Activated CD8-positive, alpha-beta T cell treated with anti-CD3 and anti-CD28 coated beads, Interleukin-2, amount 10 ng/mL, durations not matched to agents 7 days and 5 days (primary cell): ENCODE measurements around the gene POGK. TPM values are rescaled to one million over a fixed set of nuclear protein-coding genes. Genes with fewer than 3 reads are reported as not detected.

Source experiments
- ATAC-seq: fragments of 150-1000 bp; cut with Tn5 transposase; one replicate; pipeline ENCODE4 v1.10.0; 2021; ENCODE audit warnings: moderate library complexity
- CTCF ChIA-PET: fragments of 350-600 bp; sonication (Branson Sonifier 250); formaldehyde crosslinking; loops from one replicate; lab custom pipeline; 2021; ENCODE audit warnings: antibody characterized with exemption; lab: Charles Lee
- POLR2A ChIA-PET: fragments of 350-600 bp; sonication (Branson Sonifier 250); formaldehyde crosslinking; loops from one replicate; lab custom pipeline; 2021; ENCODE audit warnings: antibody characterized with exemption; lab: Charles Lee
- DNase-seq: peaks from one replicate; pipeline ENCODE4 v3.0.0-alpha.2; 2020
- H3K27ac Mint-ChIP-seq: one replicate; pipeline ENCODE4 v1.8.0; 2021; ENCODE audit warnings: mild to moderate bottlenecking, mixed read lengths
- H3K27me3 Mint-ChIP-seq: one replicate; pipeline ENCODE4 v1.8.0; 2021; ENCODE audit warnings: low read depth, mixed read lengths
- H3K36me3 Mint-ChIP-seq: one replicate; pipeline ENCODE4 v1.8.0; 2021; ENCODE audit warnings: low read depth, mixed read lengths
- H3K4me1 Mint-ChIP-seq: one replicate; pipeline ENCODE4 v1.8.0; 2021; ENCODE audit warnings: low read depth, mixed read lengths
- H3K4me3 Mint-ChIP-seq: one replicate; pipeline ENCODE4 v1.8.0; 2021; ENCODE audit warnings: mild to moderate bottlenecking, mixed read lengths
- H3K9me3 Mint-ChIP-seq: one replicate; pipeline ENCODE4 v1.8.0; 2022; ENCODE audit warnings: mixed read lengths; ENCODE audit not compliant: insufficient read depth
- total RNA-seq, 2 experiments: library from RNA; stranded (reverse); gene quantifications; one replicate each; pipeline ENCODE4 v1.2.3, GENCODE V29; 2021

The POGK gene
- total RNA-seq, 2 experiments from 2014 or later, result 37.6 to 39.8 TPM

DNA sequence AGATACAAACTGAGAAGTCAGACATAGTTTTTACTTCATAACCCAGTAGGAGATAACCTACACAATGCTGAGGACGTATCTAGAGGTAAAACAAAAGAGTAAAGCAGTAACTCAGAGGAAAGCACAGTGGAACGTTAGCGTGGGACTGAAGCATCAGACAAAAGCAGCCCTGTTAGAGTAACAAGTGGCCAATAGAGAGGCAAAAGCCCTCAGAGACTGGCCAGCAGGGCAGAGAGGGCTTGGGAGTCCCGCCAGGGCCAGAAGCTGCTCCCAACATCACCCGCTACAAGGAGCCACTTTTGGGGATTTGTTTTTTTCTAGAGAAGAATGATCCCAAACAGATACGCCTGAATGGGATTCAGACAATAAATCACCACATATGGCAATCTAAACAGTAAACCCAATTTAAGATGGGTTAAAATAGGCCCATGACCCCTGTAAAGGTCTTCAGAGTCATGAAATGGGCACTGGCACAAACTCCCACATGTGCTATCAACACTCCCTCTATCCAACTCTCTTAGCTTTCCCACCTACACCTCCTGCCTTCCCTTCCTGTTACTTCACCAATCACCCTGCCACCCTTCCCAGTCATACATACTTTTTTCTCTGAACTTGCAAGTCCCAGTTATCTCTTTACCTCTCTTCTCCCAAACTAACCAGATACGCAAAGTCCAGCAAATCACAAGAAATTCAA, 19.6 kb downstream of the POGK start:
- POLR2A ChIA-PET, result interaction anchor here (0.6 kb wide), 1 partner anchor 10 kb away, joined by 3 read pairs; no protein-coding TSS in a partner anchor
- no peaks in the 10 kb centered on the region for H3K27me3 Mint-ChIP-seq
- DNase-seq (no peak), ATAC-seq (no peak)
- H3K4me3 Mint-ChIP-seq, result no peak overlapping the region
- peaks cover 57% of the 10 kb centered on the region for H3K36me3 Mint-ChIP-seq
- CTCF ChIA-PET, result interaction anchor here (1.0 kb wide), 1 partner anchor 52 kb away, joined by 3 read pairs; no protein-coding TSS in a partner anchor
- no peaks in the 10 kb centered on the region for H3K4me1 Mint-ChIP-seq
- peak overlapping the region; percentile 9 for H3K27ac Mint-ChIP-seq
- no peaks in the 10 kb centered on the region for H3K9me3 Mint-ChIP-seq

DNA sequence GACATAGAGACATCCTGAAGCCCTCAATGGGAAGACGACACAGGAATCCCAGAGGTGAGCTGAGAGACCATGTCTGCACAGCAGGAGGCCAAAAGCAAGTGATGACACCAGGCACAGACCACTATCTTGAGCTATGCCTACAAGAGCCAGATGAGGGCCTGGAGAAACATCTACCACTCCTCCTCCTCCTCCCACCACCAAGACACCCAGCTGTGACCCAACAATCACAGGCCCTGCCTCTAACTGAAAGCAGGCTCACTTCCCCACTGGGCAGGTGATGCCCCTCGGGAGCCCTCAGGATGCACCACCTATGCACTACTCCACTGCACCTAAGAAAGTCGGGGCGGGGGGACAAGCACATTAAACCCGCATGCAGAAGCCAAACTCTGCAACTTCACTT, 20.3 kb downstream of the POGK start:
- ChIA-PET CTCF (interaction anchor here (0.5 kb wide), 1 partner anchor 49 kb away, joined by 3 read pairs; no protein-coding TSS in a partner anchor), POLR2A (no interaction called here)
- no peak overlapping the region for H3K27ac Mint-ChIP-seq
- ATAC-seq (no peak), DNase-seq (no peak)
- H3K4me3 Mint-ChIP-seq, result no peak overlapping the region
- H3K9me3 Mint-ChIP-seq, result no peaks in the 10 kb centered on the region
- H3K4me1 Mint-ChIP-seq, result no peaks in the 10 kb centered on the region
- peaks cover 56% of the 10 kb centered on the region for H3K36me3 Mint-ChIP-seq
- no peaks in the 10 kb centered on the region for H3K27me3 Mint-ChIP-seq

DNA sequence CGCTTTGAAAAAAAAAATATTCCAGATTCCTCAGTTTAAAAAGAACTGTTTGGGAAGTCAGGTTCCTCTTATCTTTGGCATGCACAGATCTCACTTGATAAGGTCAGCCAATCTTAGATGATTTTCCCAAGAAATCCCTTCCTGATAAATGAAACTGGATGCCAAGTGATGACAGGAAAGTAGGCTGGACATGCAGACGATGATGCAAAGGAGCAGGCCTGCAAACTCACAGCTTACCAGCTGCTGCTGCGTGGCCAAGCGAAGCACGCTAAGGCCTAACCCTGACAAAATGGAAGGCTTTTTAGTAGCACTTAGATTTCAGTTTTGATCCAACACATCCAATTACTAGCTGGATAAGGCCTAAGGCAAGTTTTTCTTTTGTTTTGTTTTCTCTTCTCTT, 26.7 kb downstream of the POGK start:
- ATAC-seq (no peak), DNase-seq (no peak)
- H3K27ac Mint-ChIP-seq, result no peak overlapping the region
- CTCF ChIA-PET, result interaction anchor here (1.9 kb wide), 1 partner anchor 15 kb away, joined by 5 read pairs; no protein-coding TSS in a partner anchor
- H3K4me3 Mint-ChIP-seq, result no peak overlapping the region
- no peaks in the 10 kb centered on the region for H3K27me3 Mint-ChIP-seq
- peaks cover 22% of the 10 kb centered on the region for H3K4me1 Mint-ChIP-seq
- no peaks in the 10 kb centered on the region for H3K9me3 Mint-ChIP-seq
- POLR2A ChIA-PET, result no interaction called here
- peaks cover 42% of the 10 kb centered on the region for H3K36me3 Mint-ChIP-seq

DNA sequence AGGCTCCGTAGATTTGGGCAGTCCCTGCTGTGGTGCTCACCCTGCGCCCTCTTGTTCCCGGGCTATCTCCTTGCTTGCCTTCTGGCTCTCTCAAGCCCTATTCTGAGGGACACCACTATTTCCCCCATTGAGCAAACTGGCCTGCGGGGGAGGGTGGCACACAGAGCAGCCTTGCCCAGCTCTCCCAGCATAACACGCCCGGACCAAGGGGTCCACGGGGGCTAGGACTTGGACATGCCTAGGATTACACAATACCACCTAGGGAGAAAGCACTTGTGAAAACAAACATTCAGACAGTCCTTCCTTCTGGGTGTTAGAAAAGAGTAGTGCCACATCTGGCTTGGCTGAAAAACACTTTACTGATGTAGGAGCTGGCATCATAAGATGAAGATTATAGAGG, 29.4 kb downstream of the POGK start:
- ATAC-seq, result no peak
- no peaks in the 10 kb centered on the region for H3K9me3 Mint-ChIP-seq
- POLR2A ChIA-PET, result interaction anchor here (1.0 kb wide), 1 partner anchor 12 kb away, joined by 4 read pairs; no protein-coding TSS in a partner anchor
- peak overlapping the region; percentile 35 for H3K27ac Mint-ChIP-seq
- CTCF ChIA-PET, result interaction anchor here (1.2 to 1.9 kb wide), 3 partner anchors 15 to 190 kb away, joined by 3 to 12 read pairs (median 5); no protein-coding TSS in a partner anchor
- H3K4me3 Mint-ChIP-seq, result no peak overlapping the region
- peaks cover 41% of the 10 kb centered on the region for H3K4me1 Mint-ChIP-seq
- DNase-seq, result no peak
- H3K36me3 Mint-ChIP-seq, result peaks cover 34% of the 10 kb centered on the region
- H3K27me3 Mint-ChIP-seq, result no peaks in the 10 kb centered on the region

DNA sequence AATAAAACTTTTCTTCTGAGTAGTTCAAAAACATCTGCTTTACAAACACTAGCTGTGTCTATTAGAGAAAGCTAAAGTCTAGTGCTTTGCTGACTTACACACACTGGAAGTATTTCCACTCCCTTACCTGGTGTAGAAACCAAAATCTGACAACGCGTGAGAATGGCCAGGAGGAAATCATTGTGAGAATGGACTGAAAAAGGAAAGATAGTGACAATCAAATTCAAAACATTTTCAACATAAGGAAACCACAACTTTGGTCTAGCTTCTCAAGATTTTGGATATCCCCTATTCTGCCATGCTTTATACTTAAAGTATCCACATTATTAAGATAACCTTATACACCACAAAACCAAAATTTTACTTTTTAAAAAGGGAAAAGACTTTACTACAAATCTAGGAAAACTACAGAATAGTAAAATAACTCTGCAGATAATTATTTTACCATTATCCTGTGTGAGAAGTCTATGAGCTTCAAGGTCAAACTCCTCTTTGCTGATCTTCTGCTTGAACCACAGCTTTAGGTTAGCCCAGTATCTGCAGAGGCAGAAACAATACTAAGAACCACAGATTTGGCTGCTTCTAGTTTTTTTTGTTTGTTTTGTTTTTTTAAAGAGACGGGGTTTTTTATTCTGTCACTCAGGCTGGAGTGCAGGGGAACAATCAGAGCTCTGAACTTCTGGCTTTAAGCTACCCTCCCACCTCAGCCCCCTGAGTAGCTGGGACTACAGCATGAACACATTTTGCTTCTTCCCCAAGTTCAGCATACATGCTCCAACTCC, 30.2 kb downstream of the POGK start:
- Mint-ChIP-seq H3K27ac (no peak overlapping the region), H3K4me3 (no peak overlapping the region), H3K36me3 (peaks cover 28% of the 10 kb centered on the region), H3K9me3 (no peaks in the 10 kb centered on the region), H3K27me3 (no peaks in the 10 kb centered on the region), H3K4me1 (peaks cover 45% of the 10 kb centered on the region)
- no peak for ATAC-seq
- ChIA-PET POLR2A (interaction anchor here (0.6 to 1.0 kb wide), 3 partner anchors 11 to 47 kb away, joined by 3 to 5 read pairs (median 4); no protein-coding TSS in a partner anchor), CTCF (interaction anchor here (0.8 to 1.9 kb wide), 4 partner anchors 14 to 189 kb away, joined by 3 to 12 read pairs (median 4); no protein-coding TSS in a partner anchor)
- DNase-seq, result no peak

DNA sequence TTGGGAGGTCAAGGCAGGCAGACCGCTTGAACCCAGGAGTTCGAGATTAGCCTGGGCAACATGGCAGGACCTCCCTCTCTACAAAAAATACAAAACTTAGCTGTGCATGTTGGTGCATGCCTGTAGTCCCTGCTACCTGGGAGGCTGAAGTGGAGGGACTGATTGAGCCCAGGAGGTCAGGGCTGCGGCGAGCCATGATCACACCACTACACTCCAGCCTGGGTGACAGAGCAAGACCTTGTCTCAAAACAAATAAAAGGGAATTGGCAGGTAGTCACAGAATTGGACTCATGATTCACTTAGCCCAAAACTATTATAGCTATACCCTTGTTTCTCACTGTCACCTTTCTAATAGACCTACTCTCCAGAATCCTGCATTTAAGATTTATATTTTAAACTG, 31.3 kb downstream of the POGK start:
- no peaks in the 10 kb centered on the region for H3K27me3 Mint-ChIP-seq
- ATAC-seq, result no peak
- no peak overlapping the region for H3K4me3 Mint-ChIP-seq
- no peak for DNase-seq
- POLR2A ChIA-PET, result interaction anchor here (1.2 kb wide), 1 partner anchor 27 kb away, joined by 4 read pairs; no protein-coding TSS in a partner anchor
- peaks cover 30% of the 10 kb centered on the region for H3K36me3 Mint-ChIP-seq
- peaks cover 52% of the 10 kb centered on the region for H3K4me1 Mint-ChIP-seq
- no peaks in the 10 kb centered on the region for H3K9me3 Mint-ChIP-seq
- H3K27ac Mint-ChIP-seq, result no peak overlapping the region
- CTCF ChIA-PET, result interaction anchor here (1.0 kb wide), 1 partner anchor 39 kb away, joined by 7 read pairs; no protein-coding TSS in a partner anchor

DNA sequence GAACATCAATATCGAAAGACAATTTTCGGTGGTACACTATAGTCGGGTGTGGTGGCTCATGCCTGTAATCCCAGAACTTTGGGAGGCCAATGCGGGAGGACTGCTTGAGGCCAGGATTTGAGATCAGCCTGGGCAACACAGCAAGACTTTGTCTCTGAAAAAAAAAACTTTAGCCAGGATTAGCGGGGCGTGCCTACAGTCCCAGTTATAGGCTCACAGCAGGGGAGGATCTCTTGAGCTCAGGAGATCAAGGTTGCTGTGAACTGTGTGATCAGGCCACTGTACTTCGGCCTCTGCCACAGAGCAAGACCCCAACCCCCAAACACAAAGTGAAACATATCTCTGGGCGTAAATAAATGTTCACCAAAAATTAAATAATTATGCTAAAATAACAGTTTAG, 35.2 kb downstream of the POGK start:
- CTCF ChIA-PET, result interaction anchor here (1.2 kb wide), 1 partner anchor 185 kb away, joined by 3 read pairs; no protein-coding TSS in a partner anchor
- H3K4me3 Mint-ChIP-seq, result peak overlapping the region; percentile 34

DNA sequence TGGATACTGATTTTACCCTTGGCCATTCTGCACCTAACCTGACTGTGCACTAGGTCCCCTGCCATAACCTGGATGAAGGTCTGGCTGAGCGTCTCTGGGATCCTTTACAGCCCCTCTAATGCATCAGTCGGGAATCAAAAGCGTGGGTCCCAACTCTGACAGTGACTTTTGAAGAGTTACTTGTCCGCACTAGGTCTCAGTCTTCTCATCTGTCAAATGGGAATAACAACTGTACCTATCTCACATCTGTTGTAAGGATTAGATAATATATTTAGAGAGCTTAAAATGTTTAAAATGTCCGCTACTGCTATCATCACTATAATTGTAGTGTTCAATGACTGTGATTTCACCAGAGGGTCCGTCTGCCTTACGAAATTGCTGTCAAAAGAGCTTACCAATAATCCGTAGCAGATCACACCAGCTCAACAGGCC, 36.0 kb downstream of the POGK start:
- no peak for ATAC-seq
- H3K27me3 Mint-ChIP-seq, result peaks cover 2% of the 10 kb centered on the region
- H3K4me3 Mint-ChIP-seq, result peak overlapping the region; percentile 78
- H3K4me1 Mint-ChIP-seq, result peaks cover 52% of the 10 kb centered on the region
- POLR2A ChIA-PET, result interaction anchor here (1.1 to 1.7 kb wide), 5 partner anchors 9 to 36 kb away, joined by 3 to 14 read pairs (median 4); partner anchors contain the start of gene POGK
- peaks cover 19% of the 10 kb centered on the region for H3K36me3 Mint-ChIP-seq
- no peak for DNase-seq
- no peaks in the 10 kb centered on the region for H3K9me3 Mint-ChIP-seq
- CTCF ChIA-PET, result interaction anchor here (1.0 to 5.4 kb wide), 8 partner anchors 9 to 344 kb away, joined by 3 to 50 read pairs (median 8); partner anchors contain the start of gene POU2F1
- peak overlapping the region; percentile 64 for H3K27ac Mint-ChIP-seq

More for the DNA sequence above, 35.2 kb downstream of the POGK start:
- POLR2A ChIA-PET, result interaction anchor here (0.6 kb wide), 1 partner anchor 760 kb away, joined by 3 read pairs; no protein-coding TSS in a partner anchor
- Mint-ChIP-seq H3K27me3 (no peaks in the 10 kb centered on the region), H3K36me3 (peaks cover 19% of the 10 kb centered on the region), H3K27ac (no peak overlapping the region), H3K9me3 (no peaks in the 10 kb centered on the region), H3K4me1 (peaks cover 60% of the 10 kb centered on the region)
- DNase-seq (no peak), ATAC-seq (no peak)

DNA sequence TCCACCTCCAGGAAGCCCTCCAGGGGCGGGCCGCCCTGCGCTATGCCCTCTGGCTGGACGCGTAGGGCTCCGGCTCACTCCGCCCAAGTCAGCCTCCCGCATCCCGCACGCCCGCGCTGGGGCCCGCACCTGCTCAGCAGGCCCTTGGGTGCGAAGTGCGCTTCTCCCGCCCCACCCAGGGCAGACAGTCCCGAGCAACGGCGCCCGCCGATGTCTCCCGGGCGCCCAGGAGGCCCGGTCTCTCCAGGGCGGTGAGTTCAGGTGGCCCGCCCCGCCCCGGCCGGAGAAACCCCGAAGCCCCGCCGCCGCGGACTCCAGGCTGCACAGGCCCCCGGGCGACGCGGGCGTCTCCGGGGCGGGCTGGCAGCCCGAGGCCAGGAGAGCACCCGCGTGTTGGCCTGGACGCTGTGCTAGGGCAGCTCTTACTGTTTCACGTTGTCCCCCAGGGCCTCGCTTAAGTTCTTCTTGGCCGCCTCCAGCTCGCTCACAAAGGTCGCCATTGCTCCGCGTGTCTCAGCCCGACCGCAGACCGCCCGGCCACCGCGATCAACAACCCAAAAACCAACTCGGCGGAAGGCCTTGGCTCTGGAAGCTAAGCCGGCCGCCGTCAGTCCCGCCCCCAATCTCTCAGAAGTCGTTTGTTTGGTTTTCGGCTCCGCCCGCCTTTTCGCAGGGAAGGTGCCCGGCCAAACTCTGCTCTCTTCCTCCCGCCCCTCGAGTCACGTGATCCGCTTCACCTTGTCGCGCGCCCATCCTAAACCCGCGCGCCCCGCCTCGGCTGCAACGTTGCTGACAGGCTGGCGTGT, 36.7 kb downstream of the POGK start, which contains the start of gene TADA1:
Gene TADA1, minus strand, starts transcription at position 531 of the 806 bp plus-strand sequence. Its CDS starts 31 bp downstream, at position 500.
- ATAC-seq, result peak; percentile 92
- peak within 1 kb of the TSS; percentile 98 for H3K4me3 Mint-ChIP-seq
- H3K27ac Mint-ChIP-seq, result peak within 1 kb of the TSS; percentile 99
- H3K4me1 Mint-ChIP-seq, result peaks cover 46% of the 10 kb centered on the region
- DNase-seq, result peak; percentile 99
- peaks cover 4% of the 10 kb centered on the region for H3K27me3 Mint-ChIP-seq
- no peaks in the 10 kb centered on the region for H3K9me3 Mint-ChIP-seq
- POLR2A ChIA-PET, result interaction anchor here (0.6 to 1.7 kb wide), 9 partner anchors 9 to 545 kb away, joined by 3 to 14 read pairs (median 4); partner anchors contain the start of gene POGK
- CTCF ChIA-PET, result interaction anchor here (1.0 to 5.4 kb wide), 10 partner anchors 9 to 397 kb away, joined by 3 to 50 read pairs (median 6); partner anchors contain the start of gene POU2F1
- H3K36me3 Mint-ChIP-seq, result peaks cover 19% of the 10 kb centered on the region

DNA sequence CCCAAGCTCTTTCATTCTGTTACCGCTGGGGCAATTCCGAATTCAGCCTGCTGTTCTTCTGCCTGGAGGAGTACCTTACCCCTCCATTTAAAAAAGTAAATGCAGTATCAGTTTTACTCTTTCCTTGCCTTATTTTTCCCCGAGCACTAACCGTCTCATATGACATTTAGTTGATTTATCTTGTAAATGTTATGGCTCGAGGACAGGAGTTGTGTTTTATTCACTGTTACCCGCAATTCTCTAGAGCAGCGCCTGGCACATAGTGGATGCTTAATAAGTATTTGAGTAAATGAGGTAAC, 37.2 kb downstream of the POGK start:
- ATAC-seq, result peak; percentile 4
- CTCF ChIA-PET, result interaction anchor here (1.1 to 5.4 kb wide), 9 partner anchors 8 to 398 kb away, joined by 3 to 50 read pairs (median 7); partner anchors contain the start of gene POU2F1
- POLR2A ChIA-PET, result interaction anchor here (0.6 to 1.7 kb wide), 8 partner anchors 8 to 545 kb away, joined by 3 to 14 read pairs (median 4); partner anchors contain the start of gene POGK

More for the DNA sequence above, 37.2 kb downstream of the POGK start:
- H3K4me3 Mint-ChIP-seq, result peak overlapping the region; percentile 98
- no peak for DNase-seq
- peaks cover 40% of the 10 kb centered on the region for H3K4me1 Mint-ChIP-seq
- peak overlapping the region; percentile 99 for H3K27ac Mint-ChIP-seq
- peaks cover 19% of the 10 kb centered on the region for H3K36me3 Mint-ChIP-seq
- H3K9me3 Mint-ChIP-seq, result no peaks in the 10 kb centered on the region
- peaks cover 4% of the 10 kb centered on the region for H3K27me3 Mint-ChIP-seq
